Mucosa of rectum (tissue), 2 donors: ENCODE data around the gene NFKB2.
A peak's percentile ranks its signal among the peaks of the same experiment; 100 is the strongest.

ENCODE experiments used
- H3K27ac ChIP-seq, 2 donors: one replicate each; pipeline ENCODE4 v1.7.0; 2013; ENCODE audit warnings: inconsistent platforms in 2 of 2, low read depth in 2 of 2, low read length in 2 of 2
- H3K27me3 ChIP-seq, 2 donors: one replicate each; pipeline ENCODE4 v1.7.0; 2013; ENCODE audit warnings: low read length in 2 of 2; ENCODE audit not compliant: control insufficient read depth in 2 of 2, insufficient read depth in 2 of 2
- H3K36me3 ChIP-seq, 2 donors: one replicate each; pipeline ENCODE4 v1.7.0; 2013; ENCODE audit warnings: low read length in 2 of 2; ENCODE audit not compliant: control insufficient read depth in 2 of 2, insufficient read depth in 2 of 2
- H3K4me1 ChIP-seq, 2 donors: one replicate each; pipeline ENCODE4 v1.7.0; 2013; ENCODE audit warnings: low read length in 2 of 2, mild to moderate bottlenecking in 1 of 2; ENCODE audit not compliant: control insufficient read depth in 2 of 2, insufficient read depth in 2 of 2
- H3K4me3 ChIP-seq, 2 donors: one replicate each; pipeline ENCODE4 v1.7.0; 2013; ENCODE audit warnings: low read length in 2 of 2
- H3K9ac ChIP-seq, 2 donors: one replicate each; pipeline ENCODE4 v1.7.0; 2013; ENCODE audit warnings: low read length in 2 of 2, low read depth in 1 of 2, mild to moderate bottlenecking in 1 of 2
- H3K9me3 ChIP-seq, 2 donors: one replicate each; pipeline ENCODE4 v1.7.0; 2013; ENCODE audit warnings: low read length in 2 of 2; ENCODE audit not compliant: control insufficient read depth in 2 of 2
- donor health status: healthy.
- donor health status: Normal muscosa, but diverticular disease.

Gene NFKB2

GRCh38 chr10:102449321-102450123 lies 54.0 kb downstream of the NFKB2 start:
- Histone ChIP-seq H3K9ac (peak overlapping the region; percentile 79 to 91), H3K4me3 (peak overlapping the region; percentile 96 to 98), H3K27me3 (no peaks in the 10 kb centered on the region), H3K4me1 (peaks cover 12 to 14% of the 10 kb centered on the region in 2 donors), H3K36me3 (no peaks in the 10 kb centered on the region), H3K27ac (peak overlapping the region; percentile 88 to 91), H3K9me3 (no peaks in the 10 kb centered on the region)

- peak overlapping the region; percentile 96 to 98 for H3K4me3 ChIP-seq
- no peaks in the 10 kb centered on the region for H3K9me3 ChIP-seq
- peak overlapping the region; percentile 79 to 91 for H3K9ac ChIP-seq
- no peaks in the 10 kb centered on the region for H3K36me3 ChIP-seq
- no peaks in the 10 kb centered on the region for H3K27me3 ChIP-seq
- peaks cover 12 to 14% of the 10 kb centered on the region in 2 donors for H3K4me1 ChIP-seq
- peak overlapping the region; percentile 88 to 91 for H3K27ac ChIP-seq
Measured at GRCh38 chr10:102450124-102450373, 54.5 kb downstream of the NFKB2 start.

GRCh38 chr10:102450374-102451104 lies 55.0 kb downstream of the NFKB2 start:
- H3K36me3 ChIP-seq = no peaks in the 10 kb centered on the region
- H3K4me3 ChIP-seq = peak overlapping the region; percentile 96 to 98
- H3K9me3 ChIP-seq = no peaks in the 10 kb centered on the region
- peaks cover 12 to 14% of the 10 kb centered on the region in 2 donors for H3K4me1 ChIP-seq
- peak overlapping the region; percentile 79 to 91 for H3K9ac ChIP-seq
- H3K27me3 ChIP-seq = no peaks in the 10 kb centered on the region
- peak overlapping the region; percentile 88 to 91 for H3K27ac ChIP-seq

GRCh38 chr10:102451105-102451969 lies 55.8 kb downstream of the NFKB2 start, which contains the start of gene C10orf95:
TSS of gene C10orf95 (minus strand) at chr10:102451543. CDS start at chr10:102451093, 450 bp downstream.
- peak within 1 kb of the TSS; percentile 96 to 98 for H3K4me3 ChIP-seq
- H3K9ac ChIP-seq = peak within 1 kb of the TSS; percentile 79 to 81
- no peaks in the 10 kb centered on the region for H3K9me3 ChIP-seq
- H3K27me3 ChIP-seq = no peaks in the 10 kb centered on the region
- peak within 1 kb of the TSS; percentile 88 to 91 for H3K27ac ChIP-seq
- peaks cover 0 to 8% of the 10 kb centered on the region in 2 donors for H3K36me3 ChIP-seq
- peaks cover 12 to 14% of the 10 kb centered on the region in 2 donors for H3K4me1 ChIP-seq
